Spleen (tissue), 7 donors: Measurements from ENCODE around the gene DAB2IP.

Experiments
- POLR2A ChIP-seq, 3 donors: fragments of 450-650 bp; IDR thresholded peaks; one replicate each; pipeline ENCODE4 v1.5.1; 2017; ENCODE audit warnings: antibody characterized with exemption in 3 of 3, mild to moderate bottlenecking in 1 of 3
- POLR2AphosphoS5 ChIP-seq, 3 donors: sonication (generic); formaldehyde crosslinking; IDR thresholded peaks; one replicate each; pipeline ENCODE4 v1.5.1; 2017; ENCODE audit warnings: antibody characterized with exemption in 3 of 3
- TF ChIP-seq, protein P1 (sequence below), 11 experiments: fragments of 200-600 bp in 7 of 11; fragments of 450-650 bp in 4 of 11; sonication (generic) in 4 of 11; IDR thresholded peaks in 8 of 11; conservative IDR thresholded peaks in 3 of 11; 1 replicate in 7 of 11; 2 replicates in 4 of 11; pipeline versions ENCODE4 v1.4.0 to v1.8.0; 2016 to 2021; ENCODE audit warnings: antibody characterized with exemption in 11 of 11, inconsistent platforms in 4 of 11, mild to moderate bottlenecking in 1 of 11
- donor health status: DM: no; HTN: no; CAD: no; lungs with moderate emphysema.
- donor health status: DM: no; HTN: no; CAD: no.
- donor health status: DM: no; HTN: no; CAD: no.

DNA sequence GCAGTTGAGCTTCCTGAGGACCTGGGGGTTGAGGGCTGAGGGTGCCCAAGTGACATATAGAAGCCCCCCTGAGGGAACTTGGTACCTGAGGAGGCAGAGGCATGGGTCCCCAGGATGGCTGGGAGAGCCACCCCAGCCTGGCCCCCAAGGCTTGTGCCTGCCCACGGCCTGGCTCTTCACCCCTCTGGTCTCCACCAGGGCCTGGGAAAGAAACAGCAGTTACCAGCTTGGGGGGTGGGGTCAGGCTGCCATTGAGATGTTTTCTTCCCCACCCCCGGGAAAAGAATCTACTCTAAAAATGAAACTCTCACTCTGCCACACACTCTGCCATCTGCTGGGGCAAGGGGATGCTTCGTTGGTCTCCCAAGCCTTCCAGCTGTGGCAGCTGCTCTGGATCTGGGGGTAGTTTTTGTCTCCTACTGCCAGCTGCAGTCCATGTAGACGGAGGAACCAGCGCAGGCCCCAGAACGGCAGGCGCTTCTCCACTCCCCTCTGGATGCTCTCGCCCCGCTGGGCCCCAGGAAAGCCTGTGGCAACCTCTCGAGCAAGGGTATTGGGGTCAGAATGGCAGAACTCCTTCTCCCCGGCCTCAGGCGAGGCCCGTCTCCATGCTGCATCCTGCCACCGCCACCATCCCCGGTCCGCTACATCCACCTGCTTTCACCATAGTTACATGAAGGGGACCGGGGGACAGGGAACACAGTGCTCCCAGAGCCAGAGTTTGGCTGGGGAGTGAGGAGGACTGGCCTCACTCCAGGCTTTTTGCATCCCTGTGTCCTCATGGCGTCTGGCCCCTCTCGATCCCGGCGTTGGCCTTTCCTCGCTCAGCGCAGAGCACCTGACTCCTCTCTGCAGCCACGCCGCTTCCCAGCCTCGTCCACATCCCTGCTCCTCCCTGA, 123.5 kb downstream of the DAB2IP start:
- TF ChIP-seq POLR2A (IDR thresholded peaks at IDR 0.05) (no peak), POLR2AphosphoS5 (IDR thresholded peaks at IDR 0.05) (no peak)
- TF ChIP-seq, protein P1, sequence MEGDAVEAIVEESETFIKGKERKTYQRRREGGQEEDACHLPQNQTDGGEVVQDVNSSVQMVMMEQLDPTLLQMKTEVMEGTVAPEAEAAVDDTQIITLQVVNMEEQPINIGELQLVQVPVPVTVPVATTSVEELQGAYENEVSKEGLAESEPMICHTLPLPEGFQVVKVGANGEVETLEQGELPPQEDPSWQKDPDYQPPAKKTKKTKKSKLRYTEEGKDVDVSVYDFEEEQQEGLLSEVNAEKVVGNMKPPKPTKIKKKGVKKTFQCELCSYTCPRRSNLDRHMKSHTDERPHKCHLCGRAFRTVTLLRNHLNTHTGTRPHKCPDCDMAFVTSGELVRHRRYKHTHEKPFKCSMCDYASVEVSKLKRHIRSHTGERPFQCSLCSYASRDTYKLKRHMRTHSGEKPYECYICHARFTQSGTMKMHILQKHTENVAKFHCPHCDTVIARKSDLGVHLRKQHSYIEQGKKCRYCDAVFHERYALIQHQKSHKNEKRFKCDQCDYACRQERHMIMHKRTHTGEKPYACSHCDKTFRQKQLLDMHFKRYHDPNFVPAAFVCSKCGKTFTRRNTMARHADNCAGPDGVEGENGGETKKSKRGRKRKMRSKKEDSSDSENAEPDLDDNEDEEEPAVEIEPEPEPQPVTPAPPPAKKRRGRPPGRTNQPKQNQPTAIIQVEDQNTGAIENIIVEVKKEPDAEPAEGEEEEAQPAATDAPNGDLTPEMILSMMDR (IDR thresholded peaks at IDR 0.05 in 8 of 11, conservative IDR thresholded peaks at IDR 0.05 in 3 of 11), result no peak
